HG02973 (cell line): ENCODE measurements around the gene ZNF726.
"Not testable (repeated sequence)": the region's sequence is repeated elsewhere in the genome, so short reads cannot be mapped to it uniquely, and the experiment has no call there.

Experiments
- ATAC-seq: cut with Tn5 transposase; IDR thresholded peaks from one replicate; pipeline ENCODE4 v1.9.1; 2021; ENCODE audit warnings: moderate library complexity; ENCODE audit not compliant: unreplicated experiment

ZNF726 gene

DNA sequence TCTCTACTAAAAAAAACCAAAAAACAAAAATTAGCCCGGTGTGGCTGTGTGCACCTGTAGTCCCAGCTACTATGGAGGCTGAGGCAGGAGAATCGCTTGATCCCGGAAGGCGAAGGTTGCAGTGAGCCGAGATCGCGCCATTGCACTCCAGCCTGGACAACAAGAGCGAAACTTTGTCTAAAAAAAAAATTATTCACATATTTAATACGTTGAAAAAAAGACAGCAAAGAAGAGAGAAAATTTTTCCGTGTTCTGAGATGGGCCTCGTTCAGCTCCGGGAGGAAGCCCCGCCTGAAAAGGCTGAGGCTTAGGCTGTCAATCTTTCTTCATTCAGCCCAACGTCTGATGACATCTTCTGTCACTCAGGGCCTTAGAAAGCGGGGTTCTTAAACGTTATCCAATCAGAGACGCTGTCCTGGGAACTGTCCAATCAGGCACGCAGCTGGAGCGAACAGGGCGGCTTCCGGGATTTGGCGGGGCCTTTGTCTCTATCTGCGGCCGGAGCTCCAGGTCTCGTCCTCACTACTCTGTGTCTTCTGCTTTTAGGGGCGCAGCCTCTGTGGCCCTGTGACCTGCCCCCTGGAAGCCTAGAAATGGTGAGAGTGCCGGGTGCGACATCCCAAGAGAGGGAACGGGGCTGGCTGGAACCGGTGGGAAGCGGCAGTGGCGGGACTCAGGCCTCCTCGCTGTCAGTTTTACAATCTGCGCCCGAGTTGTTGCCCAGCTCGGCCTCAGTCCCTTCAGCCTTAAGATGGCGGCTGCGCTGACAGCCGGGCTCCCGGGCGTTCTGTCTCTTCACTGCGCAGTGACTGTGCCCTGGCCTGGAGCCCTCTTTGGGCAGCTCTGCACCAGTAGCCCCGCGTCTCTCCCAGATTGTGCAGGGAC lies at the start of gene ZNF726:
TSS of gene ZNF726 (plus strand) at position 485 of the 885 bp plus-strand sequence. CDS start at position 594, 109 bp downstream.
- ATAC-seq = peak; percentile 93

DNA sequence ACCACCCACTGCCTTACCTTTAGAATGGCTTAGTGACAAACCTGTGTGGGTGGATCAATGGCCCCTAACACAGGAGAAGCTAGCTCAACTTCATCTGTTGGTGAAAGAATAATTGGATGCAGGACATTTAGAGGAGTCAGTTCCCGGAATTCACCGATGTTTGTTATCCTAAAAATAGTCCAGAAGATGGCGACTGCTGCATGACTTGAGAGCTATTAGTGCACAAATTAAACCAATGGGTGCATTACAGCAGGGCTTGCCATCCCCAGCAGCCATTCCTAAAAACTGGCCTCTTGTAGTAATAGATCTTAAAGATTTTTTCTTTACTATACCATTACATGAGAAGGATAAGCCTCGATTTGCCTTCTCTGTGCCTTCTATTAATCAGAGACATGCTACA lies 46.8 kb upstream of the ZNF726 start:
- ATAC-seq = no peak

DNA sequence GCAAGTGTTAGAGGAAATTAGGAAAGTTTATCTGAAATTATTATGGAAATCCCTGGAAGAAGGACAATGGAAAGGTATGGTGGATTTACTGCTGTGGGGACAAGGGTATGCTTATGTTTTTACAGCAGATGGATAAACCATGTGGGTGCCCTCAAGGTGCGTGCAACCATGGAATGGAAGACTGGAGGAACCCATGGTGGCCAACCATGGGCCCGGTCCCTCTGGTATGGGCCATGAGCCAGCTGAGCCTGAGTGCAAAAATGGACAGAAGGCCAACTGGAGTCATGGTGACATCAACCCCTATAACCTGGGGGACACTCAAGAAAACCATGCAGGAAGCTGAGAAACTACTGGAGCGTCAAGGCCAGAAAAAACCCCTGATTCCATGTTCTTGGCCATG lies 46.1 kb upstream of the ZNF726 start:
- no peak for ATAC-seq

DNA sequence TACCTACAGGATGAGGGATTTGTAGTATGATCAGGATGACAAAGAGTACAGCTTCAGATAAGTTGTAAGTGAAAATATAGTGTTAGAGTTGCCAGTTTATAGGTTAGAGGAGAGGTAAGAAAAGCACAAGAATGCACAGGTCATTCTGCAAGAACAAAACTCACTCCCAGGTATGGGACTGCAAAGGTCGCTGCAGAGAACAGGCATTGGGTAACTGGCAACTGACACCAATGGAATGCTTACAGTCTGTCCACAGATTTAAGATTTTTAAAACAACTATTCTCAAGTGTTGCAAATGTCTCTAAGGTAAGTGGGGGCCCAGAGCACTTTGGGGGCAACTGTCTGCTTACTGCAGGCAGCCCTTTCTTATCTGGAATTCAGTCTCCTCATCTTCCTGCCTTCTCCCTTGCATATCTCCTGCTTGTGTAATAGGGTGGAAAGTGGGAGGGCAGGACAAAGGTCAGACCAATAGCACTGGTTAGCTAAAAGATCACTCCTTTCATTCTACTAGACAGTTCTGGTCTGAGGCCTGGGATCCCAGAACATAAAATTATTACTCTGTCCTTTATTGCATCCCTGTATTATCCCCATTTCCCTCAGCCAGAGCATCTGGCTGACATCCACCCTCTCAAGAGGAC lies 42.3 kb upstream of the ZNF726 start:
- no peak for ATAC-seq

DNA sequence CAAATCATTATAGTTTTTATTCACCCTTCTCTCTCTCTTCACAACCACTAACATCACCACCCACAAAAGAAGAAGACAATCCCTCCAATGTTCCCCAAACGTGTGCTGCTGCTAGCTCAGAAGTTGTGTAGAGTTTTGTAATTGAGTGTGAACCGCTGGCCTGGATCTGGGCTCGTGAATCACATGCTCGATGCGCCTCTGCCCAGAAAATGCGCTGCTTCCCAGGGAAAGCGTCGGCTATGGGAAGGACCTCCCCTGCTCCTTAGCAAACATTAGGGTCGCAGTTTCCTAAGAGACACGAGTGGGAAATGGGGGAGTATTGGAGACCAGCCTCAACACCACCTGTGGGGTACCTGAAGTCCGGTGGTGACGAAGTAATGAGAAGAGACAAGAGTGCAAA lies 38.4 kb upstream of the ZNF726 start:
- ATAC-seq = no peak

DNA sequence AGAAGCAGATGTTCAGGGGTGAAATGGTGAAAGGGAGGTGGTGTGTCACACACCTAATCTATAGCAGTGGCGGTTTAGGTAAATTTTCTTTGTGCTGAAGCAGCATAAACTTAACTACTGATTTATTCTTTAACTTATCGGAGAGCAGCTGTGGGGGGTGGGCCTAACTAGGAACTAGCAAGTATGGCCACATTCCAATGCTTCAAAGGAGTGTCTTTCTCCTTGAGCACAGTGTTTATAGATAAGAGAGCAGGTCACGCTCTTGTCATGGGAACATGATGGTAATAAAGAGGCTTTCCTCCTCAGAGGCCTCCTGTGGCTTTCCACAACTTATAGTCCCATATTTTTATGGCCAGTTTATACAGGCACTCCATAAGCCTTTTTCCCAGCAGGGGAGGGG lies 37.9 kb upstream of the ZNF726 start:
- ATAC-seq = not testable (repeated sequence)

DNA sequence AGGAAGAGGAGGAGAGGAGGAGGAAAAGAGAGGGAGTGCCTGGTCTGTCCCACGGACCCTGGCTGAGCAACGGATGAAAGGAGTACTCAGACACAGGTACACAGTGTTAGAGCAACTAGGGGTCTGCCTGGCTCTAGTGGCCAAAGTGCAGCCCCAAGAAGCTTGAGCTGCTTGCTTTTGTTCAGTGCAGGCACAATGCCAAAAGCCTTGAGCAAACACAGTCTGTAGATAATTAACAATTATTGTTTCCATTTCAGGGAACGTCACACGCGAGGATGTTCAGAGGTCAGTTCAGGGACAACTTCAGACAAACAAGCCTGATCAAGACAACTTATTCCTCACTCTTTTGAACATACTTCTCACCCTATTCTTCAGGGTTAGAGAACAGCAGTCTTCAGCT lies 32.2 kb upstream of the ZNF726 start:
- no peak for ATAC-seq

DNA sequence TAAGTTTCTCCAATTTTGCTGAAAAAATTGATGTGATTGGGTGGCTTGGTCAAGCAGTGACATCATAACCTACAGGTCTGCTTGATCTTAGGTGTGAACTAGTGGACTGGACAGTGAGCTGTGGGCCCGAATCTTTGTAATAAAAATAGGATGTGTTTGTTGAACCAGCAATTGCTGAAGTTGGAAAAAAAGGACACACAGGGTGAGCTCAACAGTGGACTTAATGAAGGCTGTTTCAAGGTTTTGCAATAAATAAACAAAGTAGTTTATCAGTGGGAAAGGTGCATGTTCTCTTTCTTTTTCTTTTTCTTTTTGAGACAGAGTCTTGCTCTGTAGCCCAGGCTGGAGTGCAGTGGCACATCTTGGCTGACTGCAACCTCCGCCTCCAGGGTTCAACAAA lies 30.3 kb upstream of the ZNF726 start:
- ATAC-seq = no peak

DNA sequence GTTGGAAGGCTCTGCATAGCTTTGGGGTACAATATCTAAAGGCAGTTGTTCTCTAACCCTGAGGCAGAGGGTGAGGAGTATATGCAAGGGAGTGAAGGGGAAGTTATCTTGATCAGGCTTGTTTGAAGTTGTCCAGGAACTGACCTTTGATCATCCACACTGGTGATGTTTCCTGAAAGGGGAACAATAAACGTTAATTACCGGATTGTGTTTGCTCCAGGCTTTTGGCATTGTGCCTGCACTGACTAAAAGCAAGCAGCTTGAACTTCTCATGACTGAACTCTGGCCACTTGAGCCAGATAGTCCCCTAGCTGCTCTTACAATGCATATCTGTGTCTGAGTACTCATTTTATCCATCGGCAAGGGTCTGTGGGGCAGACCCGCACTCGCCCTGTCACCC lies 27.0 kb upstream of the ZNF726 start:
- ATAC-seq = no peak

DNA sequence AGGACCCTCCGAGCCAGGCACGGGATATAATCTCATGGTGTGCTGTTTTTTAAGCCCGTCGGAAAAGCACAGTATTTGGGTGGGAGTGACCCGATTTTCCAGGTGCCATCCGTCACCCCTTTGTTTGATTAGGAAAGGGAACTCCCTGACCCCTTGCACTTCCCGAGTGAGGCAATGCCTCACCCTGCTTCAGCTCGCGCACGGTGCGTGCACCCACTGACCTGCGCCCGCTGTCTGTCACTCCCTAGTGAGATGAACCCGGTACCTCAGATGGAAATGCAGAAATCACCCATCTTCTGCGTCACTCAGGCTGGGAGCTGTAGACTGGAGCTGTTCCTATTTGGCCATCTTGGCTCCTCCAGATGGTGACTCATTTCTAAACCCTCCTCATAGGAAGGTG lies 18.6 kb upstream of the ZNF726 start:
- not testable (repeated sequence) for ATAC-seq

DNA sequence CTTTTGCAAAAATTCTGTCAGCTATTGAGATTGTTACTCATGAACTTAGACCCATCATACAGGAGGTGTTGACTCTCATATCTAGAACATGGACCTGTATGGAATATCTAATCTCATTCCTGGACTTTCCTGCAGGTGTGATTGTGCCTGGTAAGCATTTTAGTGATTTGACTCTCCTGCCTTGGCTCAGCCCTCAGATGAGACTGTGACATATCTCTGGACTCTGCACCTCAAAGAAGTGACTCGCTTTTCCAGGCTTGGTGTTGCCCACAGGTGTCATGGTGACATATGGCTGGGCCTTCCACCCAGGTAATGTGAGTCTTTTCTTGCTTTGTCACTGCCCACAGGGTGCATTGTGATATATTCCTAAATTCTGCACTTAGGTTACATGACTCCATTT lies 17.8 kb upstream of the ZNF726 start:
- no peak for ATAC-seq

DNA sequence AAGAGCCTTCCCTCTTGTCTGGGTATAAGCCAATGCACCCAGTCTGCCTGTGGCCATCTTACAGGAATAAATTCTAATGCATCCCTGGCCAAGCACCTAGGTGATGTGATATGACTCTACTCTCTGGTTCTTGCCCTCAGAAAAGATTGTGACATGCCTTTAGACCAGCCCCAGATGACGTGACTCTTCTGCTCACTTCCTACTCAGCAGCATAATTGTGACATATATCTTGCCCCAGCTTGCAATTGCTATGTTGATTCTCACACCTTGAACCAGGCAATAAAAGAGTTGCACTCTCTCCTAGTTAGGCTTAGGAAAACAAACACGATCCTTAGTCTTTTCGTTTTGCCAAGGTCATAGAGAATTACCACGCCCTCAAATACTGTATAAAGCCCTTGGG lies 13.3 kb upstream of the ZNF726 start:
- ATAC-seq = no peak

DNA sequence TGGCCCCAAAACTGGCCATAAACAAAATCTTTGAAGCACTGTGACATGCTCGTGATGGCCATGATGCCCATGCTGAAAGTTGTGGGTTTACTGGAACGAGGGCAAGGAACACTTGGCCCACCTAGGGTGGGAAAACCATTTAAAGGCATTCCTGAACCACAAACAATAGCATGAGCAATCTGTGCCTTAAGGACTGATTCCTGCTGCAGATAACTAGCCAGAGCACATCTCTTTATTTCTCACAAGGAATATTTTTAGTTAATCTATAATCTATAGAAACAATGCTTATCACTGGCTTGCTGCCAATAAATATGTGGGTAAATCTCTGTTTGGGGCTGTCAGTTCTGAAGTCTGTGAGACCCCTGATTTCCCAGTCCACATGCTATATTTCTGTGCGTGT lies 10.3 kb upstream of the ZNF726 start:
- no peak for ATAC-seq

DNA sequence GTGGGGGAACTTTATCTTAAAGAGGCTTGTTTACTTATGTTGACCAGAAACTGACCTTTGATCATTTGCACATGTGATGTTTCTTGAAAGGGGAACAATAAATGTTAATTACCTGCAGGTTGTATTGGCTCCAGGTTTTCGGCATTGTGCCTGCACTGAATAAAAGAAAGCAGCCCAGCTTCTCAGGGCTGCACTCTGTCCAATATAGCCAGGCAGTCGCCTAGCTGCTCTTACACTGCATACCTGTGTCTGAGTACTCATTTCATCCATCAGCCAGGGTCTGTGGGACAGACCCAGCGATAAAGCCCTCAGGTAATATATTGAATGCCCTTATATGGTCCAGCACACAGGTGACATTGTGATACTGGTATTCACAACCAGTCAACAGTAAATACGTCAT lies 8.9 kb upstream of the ZNF726 start:
- ATAC-seq = no peak

DNA sequence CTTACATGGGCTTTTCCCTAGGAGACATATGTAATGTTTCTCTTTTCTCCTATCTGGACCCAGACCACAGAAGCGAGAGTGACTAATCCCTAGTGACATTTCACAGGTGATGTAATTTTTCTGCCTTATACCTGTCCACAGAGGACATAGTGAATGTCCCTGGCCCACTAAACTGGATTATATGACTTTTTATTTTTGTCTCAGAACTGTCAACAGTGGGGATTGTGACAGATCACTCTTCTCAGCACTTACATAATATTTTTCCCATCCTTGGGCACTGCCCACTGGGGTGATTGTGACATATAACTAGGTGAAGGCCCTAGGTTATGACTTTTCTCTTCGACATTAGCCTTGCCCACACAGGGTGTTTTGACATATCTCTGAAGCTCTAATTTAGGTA lies 7.9 kb upstream of the ZNF726 start:
- no peak for ATAC-seq

DNA sequence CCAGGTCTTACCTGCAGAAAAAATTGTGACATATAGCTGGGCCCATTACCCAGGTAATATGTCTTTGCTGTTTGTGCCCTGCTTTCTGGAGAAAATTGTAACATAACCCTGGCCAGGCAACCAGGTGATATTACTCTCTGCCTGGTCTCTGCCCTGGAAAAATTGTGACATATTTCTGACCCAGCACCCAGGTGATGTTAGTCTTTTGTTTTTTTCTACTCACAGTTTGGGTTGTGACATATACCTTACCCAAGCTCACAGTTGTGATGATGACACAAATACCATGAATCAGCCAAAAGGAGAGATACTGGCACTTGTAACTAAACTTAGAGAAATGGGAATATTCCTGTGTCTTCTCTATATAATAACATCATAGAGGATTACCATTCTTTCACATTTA lies 6.5 kb upstream of the ZNF726 start:
- no peak for ATAC-seq

DNA sequence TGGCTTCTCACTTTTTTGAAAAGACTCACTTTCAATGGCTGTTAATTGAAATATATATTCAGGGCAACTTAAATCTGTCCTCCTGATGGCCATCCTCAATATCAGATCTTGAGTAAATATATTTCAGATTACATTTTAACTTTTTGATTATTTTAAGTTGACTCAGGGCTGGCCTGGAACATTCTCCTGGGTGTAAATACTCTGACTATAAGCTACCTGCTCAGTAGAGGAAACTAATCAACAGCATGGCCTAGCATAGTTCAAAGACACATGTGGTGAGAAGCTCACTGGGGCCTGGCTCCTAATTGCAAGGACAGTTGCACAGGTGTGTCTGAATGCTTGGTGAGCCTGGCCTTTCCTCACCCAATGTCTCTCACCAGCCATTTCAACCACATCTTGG lies 5.5 kb upstream of the ZNF726 start:
- no peak for ATAC-seq

DNA sequence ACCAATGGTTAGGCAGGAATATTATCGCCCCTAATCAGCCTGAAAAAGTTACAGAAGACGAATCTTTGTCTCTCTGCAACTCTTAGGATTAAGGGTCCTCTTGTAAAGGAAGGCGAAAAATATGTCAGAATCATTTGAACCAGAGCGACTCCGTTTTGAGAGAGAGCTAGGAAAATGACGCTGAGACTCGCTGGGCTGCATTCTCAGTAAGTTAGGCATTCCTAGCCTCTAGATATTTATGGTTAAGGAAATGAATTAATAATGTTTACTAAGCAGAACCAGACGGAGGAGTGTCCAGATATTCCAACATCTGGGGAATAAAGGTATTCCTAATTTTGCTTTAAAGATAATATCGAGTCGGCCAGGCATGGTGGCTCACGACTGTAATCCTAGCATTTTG lies 755 bp upstream of the ZNF726 start:
- ATAC-seq = no peak

DNA sequence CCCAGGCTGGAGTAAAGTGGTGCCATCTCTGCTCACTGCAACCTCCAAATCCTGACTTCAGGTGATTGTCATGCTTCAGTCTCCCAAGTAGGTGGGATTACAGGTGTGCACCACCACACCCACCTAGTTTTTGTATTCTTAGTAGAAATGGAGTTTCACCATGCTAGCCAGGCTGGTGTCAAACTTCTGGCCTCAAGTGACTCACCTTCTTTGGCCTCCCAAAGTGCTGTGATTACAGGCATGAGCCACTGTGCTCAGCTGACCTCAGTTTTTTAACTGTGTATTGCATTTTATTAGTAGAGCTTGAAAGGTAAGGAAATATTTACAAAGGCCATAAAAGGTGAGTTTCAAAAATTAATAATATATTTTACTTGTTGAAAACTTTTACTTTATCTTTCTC lies 2.3 kb downstream of the ZNF726 start:
- ATAC-seq = no peak

DNA sequence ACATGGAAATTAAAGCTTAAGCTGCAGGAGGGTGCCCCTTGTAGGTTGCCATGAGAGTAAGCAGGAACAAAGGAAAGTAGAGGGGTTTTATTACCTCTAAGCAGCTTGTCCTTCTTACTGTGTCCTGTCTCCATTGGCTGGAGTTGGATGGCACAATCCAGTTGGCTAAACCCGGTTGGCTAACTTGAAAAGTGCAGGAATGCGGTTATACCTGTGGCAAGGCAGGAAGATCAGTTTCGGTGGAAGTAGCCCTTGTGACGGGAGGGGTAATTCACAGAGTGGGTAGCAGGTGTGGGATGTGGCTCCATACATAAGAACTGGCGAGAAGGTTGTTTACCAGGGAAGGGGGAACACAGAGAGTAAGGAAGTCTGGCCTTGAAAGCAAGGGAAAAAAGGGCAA lies 3.2 kb downstream of the ZNF726 start:
- no peak for ATAC-seq

DNA sequence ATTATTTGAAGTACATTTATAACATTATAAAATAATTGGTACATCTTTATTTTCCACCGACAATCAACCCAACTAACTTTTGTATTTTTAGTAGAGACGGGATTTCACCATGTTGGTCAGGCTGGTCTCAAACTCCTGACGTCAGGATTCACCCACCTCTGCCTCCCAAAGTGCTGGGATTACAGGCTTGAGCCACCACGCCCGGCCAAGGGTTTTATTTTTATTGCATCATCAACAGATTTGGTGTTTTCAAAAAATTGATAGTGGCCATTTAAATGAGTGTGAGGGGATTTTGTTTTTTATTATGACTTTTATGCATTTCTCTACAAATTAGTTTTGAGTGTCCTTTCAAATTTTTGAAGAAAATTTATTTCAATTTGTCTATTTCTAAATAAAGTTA lies 10.6 kb downstream of the ZNF726 start:
- ATAC-seq = no peak

DNA sequence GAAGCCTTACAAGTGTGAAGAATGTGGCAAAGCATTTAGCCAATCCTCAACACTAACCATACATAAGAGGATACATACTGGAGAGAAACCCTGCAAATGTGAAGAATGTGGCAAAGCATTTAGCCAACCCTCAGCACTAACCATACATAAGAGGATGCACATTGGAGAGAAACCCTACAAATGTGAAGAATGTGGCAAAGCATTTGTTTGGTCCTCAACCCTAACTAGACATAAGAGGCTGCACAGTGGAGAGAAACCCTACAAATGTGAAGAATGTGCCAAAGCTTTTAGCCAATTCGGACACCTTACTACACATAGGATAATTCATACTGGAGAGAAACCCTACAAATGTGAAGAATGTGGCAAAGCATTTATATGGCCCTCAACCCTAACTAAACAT lies 18.2 kb downstream of the ZNF726 start:
- no peak for ATAC-seq

DNA sequence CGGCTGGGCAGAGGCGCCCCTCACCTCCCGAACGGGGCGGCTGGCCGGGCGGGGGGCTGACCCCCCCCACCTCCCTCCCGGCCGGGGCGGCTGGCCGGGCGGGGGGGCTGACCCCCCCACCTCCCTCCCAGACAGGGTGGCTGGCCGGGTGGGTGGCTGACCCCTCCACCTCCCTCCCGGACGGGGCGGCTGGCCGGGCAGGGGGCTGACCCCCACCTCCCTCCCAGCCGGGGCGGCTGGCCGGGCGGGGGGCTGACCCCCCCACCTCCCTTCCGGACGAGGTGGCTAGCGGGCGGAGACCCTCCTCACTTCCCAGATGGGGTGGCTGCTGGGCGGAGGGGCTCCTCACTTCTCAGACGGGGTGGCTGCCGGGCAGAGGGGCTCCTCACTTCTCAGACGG lies 22.3 kb downstream of the ZNF726 start:
- not testable (repeated sequence) for ATAC-seq
